ENCODE data around the gene KAZN.

DNA sequence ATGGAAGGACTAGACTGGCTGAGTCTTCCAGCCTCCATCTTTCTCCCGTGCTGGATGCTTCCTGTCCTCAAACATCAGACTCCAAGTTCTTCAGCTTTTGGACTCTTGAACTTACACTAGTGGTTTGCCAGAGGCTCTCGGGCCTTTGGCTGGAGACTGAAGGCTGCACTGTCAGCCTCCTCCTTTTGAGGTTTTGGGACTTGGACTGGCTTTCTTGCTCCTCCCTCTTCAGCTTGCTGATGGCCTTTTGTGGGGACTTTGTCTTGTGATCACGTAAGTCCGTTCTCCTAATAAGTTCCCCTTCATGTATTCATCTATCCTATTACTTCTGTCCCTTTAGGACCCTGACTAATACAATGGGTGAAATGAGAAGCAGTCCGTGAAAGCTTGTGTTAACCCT, 196.4 kb downstream of the KAZN start:
- TF ChIP-seq, protein P1, sequence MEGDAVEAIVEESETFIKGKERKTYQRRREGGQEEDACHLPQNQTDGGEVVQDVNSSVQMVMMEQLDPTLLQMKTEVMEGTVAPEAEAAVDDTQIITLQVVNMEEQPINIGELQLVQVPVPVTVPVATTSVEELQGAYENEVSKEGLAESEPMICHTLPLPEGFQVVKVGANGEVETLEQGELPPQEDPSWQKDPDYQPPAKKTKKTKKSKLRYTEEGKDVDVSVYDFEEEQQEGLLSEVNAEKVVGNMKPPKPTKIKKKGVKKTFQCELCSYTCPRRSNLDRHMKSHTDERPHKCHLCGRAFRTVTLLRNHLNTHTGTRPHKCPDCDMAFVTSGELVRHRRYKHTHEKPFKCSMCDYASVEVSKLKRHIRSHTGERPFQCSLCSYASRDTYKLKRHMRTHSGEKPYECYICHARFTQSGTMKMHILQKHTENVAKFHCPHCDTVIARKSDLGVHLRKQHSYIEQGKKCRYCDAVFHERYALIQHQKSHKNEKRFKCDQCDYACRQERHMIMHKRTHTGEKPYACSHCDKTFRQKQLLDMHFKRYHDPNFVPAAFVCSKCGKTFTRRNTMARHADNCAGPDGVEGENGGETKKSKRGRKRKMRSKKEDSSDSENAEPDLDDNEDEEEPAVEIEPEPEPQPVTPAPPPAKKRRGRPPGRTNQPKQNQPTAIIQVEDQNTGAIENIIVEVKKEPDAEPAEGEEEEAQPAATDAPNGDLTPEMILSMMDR (IDR thresholded peaks at IDR 0.05) = no peak
- no peak for TF ChIP-seq POLR2A (IDR thresholded peaks at IDR 0.05)

Measured in body of pancreas (tissue), 4 donors.